Rectal smooth muscle tissue (tissue), 1 donor: ENCODE measurements around the gene XYLT1.
"Not testable (repeated sequence)": the region's sequence is repeated elsewhere in the genome, so short reads cannot be mapped to it uniquely, and the experiment has no call there.

ENCODE experiments used
- H3K27ac ChIP-seq: one replicate; pipeline ENCODE4 v1.7.0; 2013; ENCODE audit warnings: low read depth, low read length, inconsistent platforms
- H3K27me3 ChIP-seq: one replicate; pipeline ENCODE4 v1.7.0; 2013; ENCODE audit warnings: low read length; ENCODE audit not compliant: control insufficient read depth, insufficient read depth
- H3K36me3 ChIP-seq: one replicate; pipeline ENCODE4 v1.7.0; 2013; ENCODE audit warnings: low read length; ENCODE audit not compliant: control insufficient read depth, insufficient read depth
- H3K4me1 ChIP-seq: one replicate; pipeline ENCODE4 v1.7.0; 2013; ENCODE audit warnings: low read length; ENCODE audit not compliant: control insufficient read depth, insufficient read depth
- H3K4me3 ChIP-seq: one replicate; pipeline ENCODE4 v1.7.0; 2013; ENCODE audit warnings: low read length
- H3K9ac ChIP-seq: one replicate; pipeline ENCODE4 v1.7.0; 2013; ENCODE audit warnings: low read length

The XYLT1 gene

GRCh38 chr16:17505828-17506227 lies 35.1 kb upstream of the XYLT1 start:
- H3K27me3 ChIP-seq, H3K9ac ChIP-seq, H3K4me3 ChIP-seq, H3K4me1 ChIP-seq, H3K36me3 ChIP-seq, H3K27ac ChIP-seq: not testable (repeated sequence)

- Histone ChIP-seq H3K36me3 (no peaks in the 10 kb centered on the region), H3K4me3 (no peak overlapping the region), H3K27ac (no peak overlapping the region), H3K9ac (no peak overlapping the region), H3K4me1 (no peaks in the 10 kb centered on the region), H3K27me3 (no peaks in the 10 kb centered on the region)
Measured at GRCh38 chr16:17504050-17504449, 33.3 kb upstream of the XYLT1 start.

GRCh38 chr16:17503331-17503730 lies 32.6 kb upstream of the XYLT1 start:
- H3K4me3 ChIP-seq = no peak overlapping the region
- H3K9ac ChIP-seq = no peak overlapping the region
- no peak overlapping the region for H3K27ac ChIP-seq
- H3K36me3 ChIP-seq = no peaks in the 10 kb centered on the region
- no peaks in the 10 kb centered on the region for H3K4me1 ChIP-seq
- H3K27me3 ChIP-seq = no peaks in the 10 kb centered on the region

- no peaks in the 10 kb centered on the region for H3K36me3 ChIP-seq
Measured at GRCh38 chr16:17501321-17501720, 30.6 kb upstream of the XYLT1 start.

GRCh38 chr16:17499223-17499902 lies 28.6 kb upstream of the XYLT1 start:
- Histone ChIP-seq H3K4me1 (no peaks in the 10 kb centered on the region), H3K27ac (no peak overlapping the region), H3K4me3 (no peak overlapping the region), H3K9ac (no peak overlapping the region), H3K36me3 (no peaks in the 10 kb centered on the region), H3K27me3 (no peaks in the 10 kb centered on the region)

More at GRCh38 chr16:17501321-17501720, 30.6 kb upstream of the XYLT1 start:
- Histone ChIP-seq H3K27me3 (no peaks in the 10 kb centered on the region), H3K4me1 (no peaks in the 10 kb centered on the region), H3K9ac (no peak overlapping the region), H3K27ac (no peak overlapping the region), H3K4me3 (no peak overlapping the region)

GRCh38 chr16:17497648-17498047 lies 26.9 kb upstream of the XYLT1 start:
- no peak overlapping the region for H3K27ac ChIP-seq
- H3K4me1 ChIP-seq = no peaks in the 10 kb centered on the region
- H3K4me3 ChIP-seq = no peak overlapping the region
- H3K9ac ChIP-seq = no peak overlapping the region
- no peaks in the 10 kb centered on the region for H3K36me3 ChIP-seq
- H3K27me3 ChIP-seq = no peaks in the 10 kb centered on the region

GRCh38 chr16:17496891-17497290 lies 26.1 kb upstream of the XYLT1 start:
- no peaks in the 10 kb centered on the region for H3K36me3 ChIP-seq
- no peaks in the 10 kb centered on the region for H3K4me1 ChIP-seq
- H3K9ac ChIP-seq = no peak overlapping the region
- H3K4me3 ChIP-seq = no peak overlapping the region
- H3K27me3 ChIP-seq = no peaks in the 10 kb centered on the region
- H3K27ac ChIP-seq = no peak overlapping the region

- Histone ChIP-seq H3K9ac (no peak overlapping the region), H3K27me3 (no peaks in the 10 kb centered on the region), H3K4me1 (no peaks in the 10 kb centered on the region), H3K36me3 (no peaks in the 10 kb centered on the region), H3K4me3 (no peak overlapping the region), H3K27ac (no peak overlapping the region)
Measured at GRCh38 chr16:17493012-17493411, 22.3 kb upstream of the XYLT1 start.

- H3K4me3 ChIP-seq = no peak overlapping the region
- no peak overlapping the region for H3K9ac ChIP-seq
- no peak overlapping the region for H3K27ac ChIP-seq
- H3K36me3 ChIP-seq = no peaks in the 10 kb centered on the region
- no peaks in the 10 kb centered on the region for H3K27me3 ChIP-seq
- no peaks in the 10 kb centered on the region for H3K4me1 ChIP-seq
Measured at GRCh38 chr16:17491140-17491662, 20.4 kb upstream of the XYLT1 start.

GRCh38 chr16:17488506-17488905 lies 17.7 kb upstream of the XYLT1 start:
- H3K4me3 ChIP-seq = no peak overlapping the region
- H3K36me3 ChIP-seq = no peaks in the 10 kb centered on the region
- H3K4me1 ChIP-seq = no peaks in the 10 kb centered on the region
- no peak overlapping the region for H3K27ac ChIP-seq
- no peak overlapping the region for H3K9ac ChIP-seq
- H3K27me3 ChIP-seq = no peaks in the 10 kb centered on the region

GRCh38 chr16:17483351-17483750 lies 12.6 kb upstream of the XYLT1 start:
- H3K36me3 ChIP-seq = no peaks in the 10 kb centered on the region
- no peak overlapping the region for H3K9ac ChIP-seq
- no peaks in the 10 kb centered on the region for H3K27me3 ChIP-seq
- no peaks in the 10 kb centered on the region for H3K4me1 ChIP-seq
- no peak overlapping the region for H3K27ac ChIP-seq
- H3K4me3 ChIP-seq = no peak overlapping the region

- not testable (repeated sequence) for H3K27me3 ChIP-seq, H3K36me3 ChIP-seq, H3K9ac ChIP-seq, H3K4me1 ChIP-seq, H3K4me3 ChIP-seq, H3K27ac ChIP-seq
Measured at GRCh38 chr16:17482341-17482740, 11.6 kb upstream of the XYLT1 start.

GRCh38 chr16:17481736-17482135 lies 11.0 kb upstream of the XYLT1 start:
- no peak overlapping the region for H3K27ac ChIP-seq

More at GRCh38 chr16:17481736-17482135, 11.0 kb upstream of the XYLT1 start:
- Histone ChIP-seq H3K4me3 (no peak overlapping the region), H3K27me3 (no peaks in the 10 kb centered on the region), H3K4me1 (no peaks in the 10 kb centered on the region), H3K9ac (no peak overlapping the region), H3K36me3 (no peaks in the 10 kb centered on the region)
